K562 (cell line): ENCODE results near the gene DENND1A. TPM values are rescaled to one million over a fixed set of nuclear protein-coding genes. Genes with fewer than 3 reads are reported as not detected.

ENCODE experiments used
- BACH1 ChIP-seq: fragments of 200-800 bp; sonication (Bioruptor generic); IDR thresholded peaks from 2 replicates; pipeline ENCODE4 v1.6.1; 2016; ENCODE audit warnings: missing genetic modification characterization, missing compliant biosample characterization
- CBFB ChIP-seq: sonication (generic); formaldehyde crosslinking; IDR thresholded peaks from 2 replicates; pipeline ENCODE4 v1.4.0; 2020; ENCODE audit warnings: mild to moderate bottlenecking, missing genetic modification reagents
- CREB1 ChIP-seq, 2 experiments: sonication (generic) in 1 of 2; formaldehyde crosslinking in 1 of 2; IDR thresholded peaks; 2 replicates each; pipeline versions ENCODE4 v1.6.1 to v1.8.0; 2012 to 2022; ENCODE audit warnings: inconsistent platforms in 1 of 2, mild to moderate bottlenecking in 1 of 2, missing genetic modification reagents in 1 of 2, moderate library complexity in 1 of 2
- FOXP1 ChIP-seq: sonication (generic); formaldehyde crosslinking; IDR thresholded peaks from 2 replicates; pipeline ENCODE4 v1.8.0; 2022; ENCODE audit warnings: mild to moderate bottlenecking, missing genetic modification reagents
- GABPB1 ChIP-seq: sonication (generic); formaldehyde crosslinking; IDR thresholded peaks from 2 replicates; pipeline ENCODE4 v1.8.0; 2022; ENCODE audit warnings: mild to moderate bottlenecking, missing genetic modification reagents
- HDGF ChIP-seq: fragments of 450-650 bp; IDR thresholded peaks from 2 replicates; pipeline ENCODE4 v1.6.1; 2016
- NELFE ChIP-seq: IDR thresholded peaks from 2 replicates; pipeline ENCODE4 v1.6.1; 2011; ENCODE audit warnings: mild to moderate bottlenecking; ENCODE audit not compliant: insufficient read depth, insufficient read length
- PCBP2 ChIP-seq: fragments of 200-400 bp; formaldehyde crosslinking; IDR thresholded peaks from 2 replicates; pipeline ENCODE4 v1.6.1; 2018; ENCODE audit warnings: low read length, low read depth, mild to moderate bottlenecking, moderate library complexity; ENCODE audit not compliant: poor library complexity, severe bottlenecking
- RAD21 ChIP-seq, 2 experiments: fragments of 250-450 bp in 1 of 2; fragments of 450-650 bp in 1 of 2; sonication (Bioruptor Pico) in 1 of 2; formaldehyde crosslinking in 1 of 2; IDR thresholded peaks in 1 of 2; conservative IDR thresholded peaks in 1 of 2; 2 replicates each; pipeline versions ENCODE4 v1.4.0 to v1.8.0; 2020 to 2022; ENCODE audit warnings: mild to moderate bottlenecking in 2 of 2, moderate library complexity in 1 of 2
- ZNF124 ChIP-seq: sonication (generic); formaldehyde crosslinking; IDR thresholded peaks from 2 replicates; pipeline ENCODE4 v1.8.1; 2022; ENCODE audit warnings: missing genetic modification reagents
- ZNF184 ChIP-seq: sonication (generic); formaldehyde crosslinking; IDR thresholded peaks from 2 replicates; pipeline ENCODE4 v1.5.0; 2020; ENCODE audit warnings: missing genetic modification reagents
- ZNF589 ChIP-seq: fragments of 200-800 bp; sonication (Bioruptor generic); IDR thresholded peaks from 2 replicates; pipeline ENCODE4 v1.6.1; 2016; ENCODE audit warnings: low read depth, missing genetic modification characterization, missing compliant biosample characterization
- polyA plus RNA-seq, 8 experiments: library from polyadenylated mRNA; depleted of rRNA in 4 of 8; stranded (reverse) in 5 of 8; unstranded in 3 of 8; fragments of >200 nt; fragmentation: Nextera tagmentation in 2 of 8; fragmentation: Illumina TruSeq in 1 of 8; extraction: Ambion mirVana in 2 of 8; extraction: Trizol in 1 of 8; gene quantifications; 2 replicates each; pipeline versions ENCODE4 v1.2.1 to v1.2.3, GENCODE V29; 2011 to 2014; ENCODE audit warnings: inconsistent platforms in 1 of 8, missing spikeins in 1 of 8
- total RNA-seq, 7 experiments: library from RNA; depleted of rRNA in 6 of 7; stranded (reverse); fragments of >200 nt in 6 of 7; fragmentation: Illumina TruSeq in 2 of 7; extraction: Trizol in 2 of 7; gene quantifications; 2 replicates each; pipeline versions ENCODE4 v1.2.1 to v1.2.3, GENCODE V29; 2011 to 2021; ENCODE audit warnings: low replicate concordance in 1 of 7
- TF ChIP-seq, protein P1 (sequence below): sonication (generic); formaldehyde crosslinking; IDR thresholded peaks from 2 replicates; pipeline ENCODE4 v1.8.0; 2022; ENCODE audit warnings: missing genetic modification reagents, mild to moderate bottlenecking, moderate library complexity, borderline replicate concordance
- TF ChIP-seq, protein P2 (sequence below): fragments of 200-600 bp; sonication (generic); IDR thresholded peaks from one replicate; pipeline ENCODE4 v1.6.1; 2012; ENCODE audit warnings: mild to moderate bottlenecking, low read depth, low read length, inconsistent platforms
- TF ChIP-seq, protein P3 (sequence below): fragments of 450-650 bp; IDR thresholded peaks from 2 replicates; pipeline ENCODE4 v1.6.1; 2016; ENCODE audit warnings: missing biosample characterization, missing genetic modification characterization

DENND1A gene
- total and polyA plus RNA-seq, 9 of the 15 experiments (the other 6 are each of a cell fraction or from before 2014, with no cell fraction given), result 7.6 to 29.5 (median 15.7) TPM

DNA sequence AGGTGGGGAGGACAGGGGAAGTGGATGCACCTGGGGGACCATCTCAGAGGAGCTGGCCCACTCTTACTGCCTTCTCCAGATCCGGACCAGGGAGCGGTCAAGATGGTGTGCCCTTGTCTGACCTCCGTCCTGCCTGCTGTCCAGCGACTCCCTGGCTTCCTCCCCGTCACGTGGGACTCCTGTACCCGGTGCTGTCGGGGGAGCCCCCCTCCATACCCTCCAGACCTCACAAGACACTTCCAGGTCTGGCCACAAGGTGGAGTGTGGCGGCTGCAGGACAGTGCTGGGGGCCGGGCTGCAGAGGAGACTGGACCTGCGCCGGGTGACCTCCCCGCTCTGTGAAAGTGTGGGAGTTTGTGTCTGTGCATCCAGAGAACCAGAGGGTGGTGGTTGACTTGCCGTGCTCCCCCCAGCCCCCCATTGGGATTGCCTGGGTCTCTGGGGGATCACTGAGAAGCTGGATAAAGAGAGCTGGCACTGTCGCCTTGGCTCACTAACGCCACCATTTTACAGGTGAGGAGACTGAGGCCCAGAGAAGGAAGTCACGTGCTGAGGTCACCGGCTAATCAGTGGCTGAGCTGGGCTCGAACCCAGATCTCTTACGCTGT lies 575.8 kb downstream of the DENND1A start (continued):
- TF ChIP-seq FOXP1 (CRISPR knock-in tag) (peak; percentile 68; the same call in 1 of the 2 replicates), ZNF184 (CRISPR knock-in tag) (no peak), HDGF (no peak), PCBP2 (no peak), BACH1 (tag) (no peak), CBFB (CRISPR knock-in tag) (no peak), GABPB1 (CRISPR knock-in tag) (no peak), NELFE (no peak), ZNF124 (CRISPR knock-in tag) (no peak), RAD21 (CRISPR knock-in tag; conservative IDR thresholded peaks at IDR 0.05 in 1 of 2, IDR thresholded peaks at IDR 0.05 in 1 of 2) (peak; percentile 96 to 98), CREB1 (IDR thresholded peaks at IDR 0.05) (no peak), CREB1 (CRISPR knock-in tag; IDR thresholded peaks at IDR 0.05) (no peak), ZNF589 (CRISPR knock-in tag) (no peak)
- TF ChIP-seq, protein P1, sequence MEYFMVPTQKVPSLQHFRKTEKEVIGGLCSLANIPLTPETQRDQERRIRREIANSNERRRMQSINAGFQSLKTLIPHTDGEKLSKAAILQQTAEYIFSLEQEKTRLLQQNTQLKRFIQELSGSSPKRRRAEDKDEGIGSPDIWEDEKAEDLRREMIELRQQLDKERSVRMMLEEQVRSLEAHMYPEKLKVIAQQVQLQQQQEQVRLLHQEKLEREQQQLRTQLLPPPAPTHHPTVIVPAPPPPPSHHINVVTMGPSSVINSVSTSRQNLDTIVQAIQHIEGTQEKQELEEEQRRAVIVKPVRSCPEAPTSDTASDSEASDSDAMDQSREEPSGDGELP (CRISPR knock-in tag), result peak; percentile 30; the same call in 1 of the 2 replicates
- TF ChIP-seq, protein P2, sequence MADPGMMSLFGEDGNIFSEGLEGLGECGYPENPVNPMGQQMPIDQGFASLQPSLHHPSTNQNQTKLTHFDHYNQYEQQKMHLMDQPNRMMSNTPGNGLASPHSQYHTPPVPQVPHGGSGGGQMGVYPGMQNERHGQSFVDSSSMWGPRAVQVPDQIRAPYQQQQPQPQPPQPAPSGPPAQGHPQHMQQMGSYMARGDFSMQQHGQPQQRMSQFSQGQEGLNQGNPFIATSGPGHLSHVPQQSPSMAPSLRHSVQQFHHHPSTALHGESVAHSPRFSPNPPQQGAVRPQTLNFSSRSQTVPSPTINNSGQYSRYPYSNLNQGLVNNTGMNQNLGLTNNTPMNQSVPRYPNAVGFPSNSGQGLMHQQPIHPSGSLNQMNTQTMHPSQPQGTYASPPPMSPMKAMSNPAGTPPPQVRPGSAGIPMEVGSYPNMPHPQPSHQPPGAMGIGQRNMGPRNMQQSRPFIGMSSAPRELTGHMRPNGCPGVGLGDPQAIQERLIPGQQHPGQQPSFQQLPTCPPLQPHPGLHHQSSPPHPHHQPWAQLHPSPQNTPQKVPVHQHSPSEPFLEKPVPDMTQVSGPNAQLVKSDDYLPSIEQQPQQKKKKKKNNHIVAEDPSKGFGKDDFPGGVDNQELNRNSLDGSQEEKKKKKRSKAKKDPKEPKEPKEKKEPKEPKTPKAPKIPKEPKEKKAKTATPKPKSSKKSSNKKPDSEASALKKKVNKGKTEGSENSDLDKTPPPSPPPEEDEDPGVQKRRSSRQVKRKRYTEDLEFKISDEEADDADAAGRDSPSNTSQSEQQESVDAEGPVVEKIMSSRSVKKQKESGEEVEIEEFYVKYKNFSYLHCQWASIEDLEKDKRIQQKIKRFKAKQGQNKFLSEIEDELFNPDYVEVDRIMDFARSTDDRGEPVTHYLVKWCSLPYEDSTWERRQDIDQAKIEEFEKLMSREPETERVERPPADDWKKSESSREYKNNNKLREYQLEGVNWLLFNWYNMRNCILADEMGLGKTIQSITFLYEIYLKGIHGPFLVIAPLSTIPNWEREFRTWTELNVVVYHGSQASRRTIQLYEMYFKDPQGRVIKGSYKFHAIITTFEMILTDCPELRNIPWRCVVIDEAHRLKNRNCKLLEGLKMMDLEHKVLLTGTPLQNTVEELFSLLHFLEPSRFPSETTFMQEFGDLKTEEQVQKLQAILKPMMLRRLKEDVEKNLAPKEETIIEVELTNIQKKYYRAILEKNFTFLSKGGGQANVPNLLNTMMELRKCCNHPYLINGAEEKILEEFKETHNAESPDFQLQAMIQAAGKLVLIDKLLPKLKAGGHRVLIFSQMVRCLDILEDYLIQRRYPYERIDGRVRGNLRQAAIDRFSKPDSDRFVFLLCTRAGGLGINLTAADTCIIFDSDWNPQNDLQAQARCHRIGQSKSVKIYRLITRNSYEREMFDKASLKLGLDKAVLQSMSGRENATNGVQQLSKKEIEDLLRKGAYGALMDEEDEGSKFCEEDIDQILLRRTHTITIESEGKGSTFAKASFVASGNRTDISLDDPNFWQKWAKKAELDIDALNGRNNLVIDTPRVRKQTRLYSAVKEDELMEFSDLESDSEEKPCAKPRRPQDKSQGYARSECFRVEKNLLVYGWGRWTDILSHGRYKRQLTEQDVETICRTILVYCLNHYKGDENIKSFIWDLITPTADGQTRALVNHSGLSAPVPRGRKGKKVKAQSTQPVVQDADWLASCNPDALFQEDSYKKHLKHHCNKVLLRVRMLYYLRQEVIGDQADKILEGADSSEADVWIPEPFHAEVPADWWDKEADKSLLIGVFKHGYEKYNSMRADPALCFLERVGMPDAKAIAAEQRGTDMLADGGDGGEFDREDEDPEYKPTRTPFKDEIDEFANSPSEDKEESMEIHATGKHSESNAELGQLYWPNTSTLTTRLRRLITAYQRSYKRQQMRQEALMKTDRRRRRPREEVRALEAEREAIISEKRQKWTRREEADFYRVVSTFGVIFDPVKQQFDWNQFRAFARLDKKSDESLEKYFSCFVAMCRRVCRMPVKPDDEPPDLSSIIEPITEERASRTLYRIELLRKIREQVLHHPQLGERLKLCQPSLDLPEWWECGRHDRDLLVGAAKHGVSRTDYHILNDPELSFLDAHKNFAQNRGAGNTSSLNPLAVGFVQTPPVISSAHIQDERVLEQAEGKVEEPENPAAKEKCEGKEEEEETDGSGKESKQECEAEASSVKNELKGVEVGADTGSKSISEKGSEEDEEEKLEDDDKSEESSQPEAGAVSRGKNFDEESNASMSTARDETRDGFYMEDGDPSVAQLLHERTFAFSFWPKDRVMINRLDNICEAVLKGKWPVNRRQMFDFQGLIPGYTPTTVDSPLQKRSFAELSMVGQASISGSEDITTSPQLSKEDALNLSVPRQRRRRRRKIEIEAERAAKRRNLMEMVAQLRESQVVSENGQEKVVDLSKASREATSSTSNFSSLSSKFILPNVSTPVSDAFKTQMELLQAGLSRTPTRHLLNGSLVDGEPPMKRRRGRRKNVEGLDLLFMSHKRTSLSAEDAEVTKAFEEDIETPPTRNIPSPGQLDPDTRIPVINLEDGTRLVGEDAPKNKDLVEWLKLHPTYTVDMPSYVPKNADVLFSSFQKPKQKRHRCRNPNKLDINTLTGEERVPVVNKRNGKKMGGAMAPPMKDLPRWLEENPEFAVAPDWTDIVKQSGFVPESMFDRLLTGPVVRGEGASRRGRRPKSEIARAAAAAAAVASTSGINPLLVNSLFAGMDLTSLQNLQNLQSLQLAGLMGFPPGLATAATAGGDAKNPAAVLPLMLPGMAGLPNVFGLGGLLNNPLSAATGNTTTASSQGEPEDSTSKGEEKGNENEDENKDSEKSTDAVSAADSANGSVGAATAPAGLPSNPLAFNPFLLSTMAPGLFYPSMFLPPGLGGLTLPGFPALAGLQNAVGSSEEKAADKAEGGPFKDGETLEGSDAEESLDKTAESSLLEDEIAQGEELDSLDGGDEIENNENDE, result no peak
- TF ChIP-seq, protein P3, sequence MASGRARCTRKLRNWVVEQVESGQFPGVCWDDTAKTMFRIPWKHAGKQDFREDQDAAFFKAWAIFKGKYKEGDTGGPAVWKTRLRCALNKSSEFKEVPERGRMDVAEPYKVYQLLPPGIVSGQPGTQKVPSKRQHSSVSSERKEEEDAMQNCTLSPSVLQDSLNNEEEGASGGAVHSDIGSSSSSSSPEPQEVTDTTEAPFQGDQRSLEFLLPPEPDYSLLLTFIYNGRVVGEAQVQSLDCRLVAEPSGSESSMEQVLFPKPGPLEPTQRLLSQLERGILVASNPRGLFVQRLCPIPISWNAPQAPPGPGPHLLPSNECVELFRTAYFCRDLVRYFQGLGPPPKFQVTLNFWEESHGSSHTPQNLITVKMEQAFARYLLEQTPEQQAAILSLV (tag), result no peak
